IMR-90 (cell line): ENCODE data around the gene EFCAB5. TPM values are rescaled to one million over a fixed set of nuclear protein-coding genes. Genes with fewer than 3 reads are reported as not detected.

Experiments
- ATAC-seq: fragments of 200-7000 bp; cut with Tn5 transposase; 2 replicates; pipeline ENCODE4 v1.9.1; 2020; ENCODE audit warnings: low read depth, mild to moderate bottlenecking, moderate library complexity
- BruUV-seq: library from RNA; stranded (reverse); fragments of 400-500 nt; replicated peaks from 2 replicates; lab custom pipeline; 2021; lab: Mats Ljungman, UMichigan
- CTCF ChIA-PET: fragments of 300-600 bp; formaldehyde crosslinking; extraction: SDS; loops from one replicate; lab custom pipeline; 2021; ENCODE audit warnings: antibody characterized with exemption; lab: Yijun Ruan, JAX
- POLR2A ChIA-PET: fragments of 300-600 bp; sonication (Branson Sonifier 250); formaldehyde crosslinking; loops from one replicate; lab custom pipeline; 2022; ENCODE audit warnings: antibody characterized with exemption; ENCODE audit not compliant: unreplicated experiment; lab: Charles Lee
- DNase-seq: peaks from one replicate; pipeline ENCODE4 v3.0.0; 2013
- H2AFZ ChIP-seq: replicated peaks from 2 replicates; pipeline ENCODE3; 2013; ENCODE audit warnings: low read length, mild to moderate bottlenecking; ENCODE audit not compliant: poor library complexity
- H2AK5ac ChIP-seq: 2 replicates; pipeline ENCODE4 v1.6.1; 2013; ENCODE audit warnings: low read depth, low read length, inconsistent platforms
- H2AK9ac ChIP-seq: replicated peaks from 2 replicates; pipeline ENCODE3; 2013; ENCODE audit warnings: mild to moderate bottlenecking, low read depth, low read length, moderate library complexity; ENCODE audit not compliant: poor library complexity
- H2BK120ac ChIP-seq: 2 replicates; pipeline ENCODE4 v1.6.1; 2013; ENCODE audit warnings: low read depth, low read length, inconsistent platforms
- H2BK15ac ChIP-seq: 3 replicates; pipeline ENCODE4 v1.6.1; 2013; ENCODE audit warnings: low read depth, low read length, inconsistent platforms
- H2BK20ac ChIP-seq: 2 replicates; pipeline ENCODE4 v1.6.1; 2013; ENCODE audit warnings: low read depth, mild to moderate bottlenecking, inconsistent platforms, low read length, moderate library complexity
- H2BK5ac ChIP-seq: 2 replicates; pipeline ENCODE4 v1.6.1; 2013; ENCODE audit warnings: mild to moderate bottlenecking, low read depth, low read length, inconsistent platforms; ENCODE audit not compliant: poor library complexity, severe bottlenecking
- H3K14ac ChIP-seq: replicated peaks from 2 replicates; pipeline ENCODE4 v1.6.1; 2013; ENCODE audit warnings: low read depth, low read length, inconsistent platforms
- H3K18ac ChIP-seq: 2 replicates; pipeline ENCODE4 v1.6.1; 2013; ENCODE audit warnings: low read depth, low read length, control low read depth
- H3K23ac ChIP-seq: 2 replicates; pipeline ENCODE4 v1.6.1; 2013; ENCODE audit warnings: low read depth, low read length, inconsistent platforms
- H3K27ac ChIP-seq: 2 replicates; pipeline ENCODE4 v1.5.1; 2013; ENCODE audit warnings: mild to moderate bottlenecking, control low read depth, low read length; ENCODE audit not compliant: insufficient read depth
- H3K27me3 ChIP-seq: 2 replicates; pipeline ENCODE4 v1.6.1; 2013; ENCODE audit warnings: low read length; ENCODE audit not compliant: control insufficient read depth, insufficient read depth
- H3K36me3 ChIP-seq: 2 replicates; pipeline ENCODE4 v1.6.1; 2013; ENCODE audit warnings: low read length, mixed read lengths; ENCODE audit not compliant: control insufficient read depth, insufficient read depth
- H3K4ac ChIP-seq: 2 replicates; pipeline ENCODE4 v1.6.1; 2013; ENCODE audit warnings: low read depth, low read length, inconsistent platforms
- H3K4me1 ChIP-seq: 2 replicates; pipeline ENCODE4 v1.6.1; 2013; ENCODE audit warnings: low read length, mixed read lengths; ENCODE audit not compliant: control insufficient read depth, insufficient read depth
- H3K4me2 ChIP-seq: 2 replicates; pipeline ENCODE4 v1.6.1; 2013; ENCODE audit warnings: low read depth, mild to moderate bottlenecking, control low read depth, low read length, moderate library complexity
- H3K4me3 ChIP-seq: 2 replicates; pipeline ENCODE4 v1.5.1; 2013; ENCODE audit warnings: low read depth, mild to moderate bottlenecking, control low read depth, low read length, moderate library complexity; ENCODE audit not compliant: insufficient read depth
- H3K56ac ChIP-seq: 2 replicates; pipeline ENCODE4 v1.6.1; 2013; ENCODE audit warnings: low read length, inconsistent platforms; ENCODE audit not compliant: insufficient read depth; ENCODE audit errors: extremely low read depth
- H3K79me1 ChIP-seq, 2 experiments: 2 replicates each; pipeline ENCODE4 v1.6.1; 2013; ENCODE audit warnings: low read length in 2 of 2, inconsistent platforms in 1 of 2, low read depth in 1 of 2
- H3K9ac ChIP-seq: 2 replicates; pipeline ENCODE4 v1.6.1; 2013; ENCODE audit warnings: low read depth, low read length, control low read depth
- H3K9me1 ChIP-seq: 2 replicates; pipeline ENCODE4 v1.6.1; 2013; ENCODE audit warnings: low read length, inconsistent platforms; ENCODE audit not compliant: insufficient read depth
- H3K9me3 ChIP-seq: 2 replicates; pipeline ENCODE4 v1.6.1; 2013; ENCODE audit warnings: low read length; ENCODE audit not compliant: control insufficient read depth, insufficient read depth
- H4K20me1 ChIP-seq: 2 replicates; pipeline ENCODE4 v1.6.1; 2013; ENCODE audit warnings: low read length, inconsistent platforms; ENCODE audit not compliant: insufficient read depth
- H4K5ac ChIP-seq: 2 replicates; pipeline ENCODE4 v1.6.1; 2013; ENCODE audit warnings: mild to moderate bottlenecking, low read depth, low read length, control low read depth
- H4K8ac ChIP-seq, 2 experiments: 2 replicates each; pipeline ENCODE4 v1.6.1; 2013; ENCODE audit warnings: low read depth in 2 of 2, low read length in 2 of 2, control low read depth in 1 of 2, inconsistent platforms in 1 of 2
- H4K91ac ChIP-seq: 2 replicates; pipeline ENCODE4 v1.6.1; 2013; ENCODE audit warnings: low read depth, low read length, inconsistent platforms; ENCODE audit not compliant: insufficient read depth
- FOS ChIP-seq: fragments of 150-350 bp; IDR thresholded peaks from 2 replicates; pipeline ENCODE4 v1.6.1; 2016; ENCODE audit warnings: low read depth, low read length
- WGBS, 2 experiments: methylation state at CpG; one replicate each; pipeline versions ENCODE4 v1.1.5 to v1.1.7; 2013; ENCODE audit warnings: missing lambda C conversion rate in 2 of 2; ENCODE audit not compliant: insufficient read length in 1 of 2; ENCODE audit errors: extremely low coverage in 2 of 2; 5-methylcytosine and 5-hydroxymethylcytosine counted together
- dilution Hi-C: fragments of 300-500 bp; cut with HindIII; formaldehyde crosslinking; loops from one replicate; pipeline ENCODE4 v1.14.3; 2018; ENCODE audit warnings: low sequenced_read_pairs; ENCODE audit not compliant: unreplicated experiment
- in situ Hi-C: fragments of 300-500 bp; cut with MboI; formaldehyde crosslinking; loops from 3 replicates; pipeline ENCODE4 v1.14.3; 2019; ENCODE audit warnings: low sequenced_read_pairs, inconsistent platforms, mixed read lengths
- intact Hi-C: fragments of 100-400 bp; cut with micrococcal nuclease; formaldehyde crosslinking; loops from 2 replicates; pipeline ENCODE4 v1.10.0; 2022
- polyA plus RNA-seq, 3 experiments: library from polyadenylated mRNA; depleted of rRNA; stranded (reverse); fragments of >200 nt; gene quantifications; 2 replicates each; pipeline ENCODE4 v1.2.3, GENCODE V29; 2012; ENCODE audit warnings: low replicate concordance in 1 of 3
- total RNA-seq: library from RNA; depleted of rRNA; stranded (reverse); fragments of >200 nt; gene quantifications from 2 replicates; pipeline ENCODE4 v1.2.3, GENCODE V29; 2012

EFCAB5 gene
- total and polyA plus RNA-seq, 2 of the 4 experiments (the other 2 are of a cell fraction) = 0.14 TPM; not detected in 1

- H2BK20ac ChIP-seq = no peak overlapping the region
- no peaks in the 10 kb centered on the region for H3K9me3 ChIP-seq
- intact Hi-C loops = no loop called here
- H3K36me3 ChIP-seq = no peaks in the 10 kb centered on the region
- H3K23ac ChIP-seq = no peak overlapping the region
- BruUV-seq = no TSS peak
- peaks cover 4 to 57% of the 10 kb centered on the region in 2 experiments; a peak in 3 of 4 replicates for H3K79me1 ChIP-seq
- H3K14ac ChIP-seq = no peak overlapping the region
- peaks cover 6% of the 10 kb centered on the region; the same call in 1 of the 2 replicates for H4K20me1 ChIP-seq
- DNase-seq = no peak
- dilution Hi-C loops = no loop called here
- H3K27ac ChIP-seq = no peak overlapping the region
- H4K8ac ChIP-seq = no peak overlapping the region
- no peak overlapping the region for H2AK5ac ChIP-seq
- no peak overlapping the region for H2AFZ ChIP-seq
- H4K5ac ChIP-seq = no peak overlapping the region
- in situ Hi-C loops = loop anchor here (5.0 kb wide), 1 partner anchor 75 kb away; no protein-coding TSS in a partner anchor
- H2BK5ac ChIP-seq = no peak overlapping the region
- no peak overlapping the region for H4K91ac ChIP-seq
- H2BK15ac ChIP-seq = no peak overlapping the region
- no peaks in the 10 kb centered on the region for H3K27me3 ChIP-seq
- H3K4me2 ChIP-seq = peak overlapping the region; percentile 17; the same call in 1 of the 2 replicates
- ChIA-PET POLR2A (no interaction called here), CTCF (no interaction called here)
- no peak overlapping the region for H2BK120ac ChIP-seq
- peaks cover 2% of the 10 kb centered on the region for H3K4me1 ChIP-seq
- ATAC-seq = no peak
- no peak overlapping the region for H3K4ac ChIP-seq
- WGBS, 2 experiments = no CpG with 5 or more reads among the region's 1 CpG
- H3K4me3 ChIP-seq = no peak overlapping the region
- no peaks in the 10 kb centered on the region for H3K9me1 ChIP-seq
- no peak overlapping the region for H3K56ac ChIP-seq
- H3K9ac ChIP-seq = no peak overlapping the region
- no peak overlapping the region for H2AK9ac ChIP-seq
- H3K18ac ChIP-seq = no peak overlapping the region
- no peak for TF ChIP-seq FOS
These were observed 13.9 kb upstream of the EFCAB5 start for GRCh38 chr17:29927546-29927945.
